ENCODE data around the gene ANOS1. TPM values are rescaled to one million over a fixed set of nuclear protein-coding genes. Genes with fewer than 3 reads are reported as not detected.
"Not testable (repeated sequence)": the region's sequence is repeated elsewhere in the genome, so short reads cannot be mapped to it uniquely, and the experiment has no call there.

The ANOS1 gene, protein sequence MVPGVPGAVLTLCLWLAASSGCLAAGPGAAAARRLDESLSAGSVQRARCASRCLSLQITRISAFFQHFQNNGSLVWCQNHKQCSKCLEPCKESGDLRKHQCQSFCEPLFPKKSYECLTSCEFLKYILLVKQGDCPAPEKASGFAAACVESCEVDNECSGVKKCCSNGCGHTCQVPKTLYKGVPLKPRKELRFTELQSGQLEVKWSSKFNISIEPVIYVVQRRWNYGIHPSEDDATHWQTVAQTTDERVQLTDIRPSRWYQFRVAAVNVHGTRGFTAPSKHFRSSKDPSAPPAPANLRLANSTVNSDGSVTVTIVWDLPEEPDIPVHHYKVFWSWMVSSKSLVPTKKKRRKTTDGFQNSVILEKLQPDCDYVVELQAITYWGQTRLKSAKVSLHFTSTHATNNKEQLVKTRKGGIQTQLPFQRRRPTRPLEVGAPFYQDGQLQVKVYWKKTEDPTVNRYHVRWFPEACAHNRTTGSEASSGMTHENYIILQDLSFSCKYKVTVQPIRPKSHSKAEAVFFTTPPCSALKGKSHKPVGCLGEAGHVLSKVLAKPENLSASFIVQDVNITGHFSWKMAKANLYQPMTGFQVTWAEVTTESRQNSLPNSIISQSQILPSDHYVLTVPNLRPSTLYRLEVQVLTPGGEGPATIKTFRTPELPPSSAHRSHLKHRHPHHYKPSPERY
- 42.1 TPM for polyA plus RNA-seq (2013, experiment 1 of 2)
- 46.0 TPM for polyA plus RNA-seq (2013, experiment 2 of 2)

- Histone ChIP-seq H3K9ac (ENCODE audit: low read length) (peak within 1 kb of the TSS; percentile 64), H3K56ac (ENCODE audit: low read length) (peak within 1 kb of the TSS; percentile 85), H3K36me3 (ENCODE audit: control insufficient read depth, insufficient read depth, low read length) (no peaks in the 10 kb centered on the region), H3K4me2 (ENCODE audit: low read length) (peak within 1 kb of the TSS; percentile 57), H2BK5ac (ENCODE audit: low read length) (no peak within 1 kb of the TSS), H2BK15ac (replicated peaks; ENCODE audit: low read depth) (peak within 1 kb of the TSS; percentile 13), H4K8ac (ENCODE audit: low read depth, low read length) (no peak within 1 kb of the TSS), H3K79me2 (ENCODE audit: control insufficient read depth, insufficient read depth, low read length) (peaks cover 14% of the 10 kb centered on the region), H3K4ac (ENCODE audit: low read depth, low read length) (peak within 1 kb of the TSS; percentile 21), H3K27me3 (ENCODE audit: insufficient read depth, low read length, poor library complexity) (no peaks in the 10 kb centered on the region), H2AK5ac (ENCODE audit: low read length) (no peak within 1 kb of the TSS), H3K4me1 (ENCODE audit: control insufficient read depth, low read depth, low read length) (no peaks in the 10 kb centered on the region), H3K4me3 (ENCODE audit: low read length) (peak within 1 kb of the TSS; percentile 57), H2BK120ac (ENCODE audit: low read depth, low read length) (no peak within 1 kb of the TSS), H3K18ac (ENCODE audit: low read length) (peak within 1 kb of the TSS; percentile 82), H4K5ac (ENCODE audit: low read length) (no peak within 1 kb of the TSS), H3K23ac (ENCODE audit: low read length) (no peak within 1 kb of the TSS), H3K27ac (ENCODE audit: low read depth, low read length) (no peak within 1 kb of the TSS), H3K79me1 (ENCODE audit: low read length) (no peaks in the 10 kb centered on the region)
- WGBS (ENCODE audit: extremely low coverage, insufficient coverage, low lambda C conversion rate), result no CpG with 5 or more reads among the region's 88 CpGs
- DNase-seq, result peak; percentile 77
Observed at GRCh38 chrX:8731559-8732395, at the start of gene ANOS1. Gene ANOS1 (minus strand): TSS chrX:8732137. CDS start chrX:8732036, 101 bp downstream.

GRCh38 chrX:8773117-8773516 lies 41.2 kb upstream of the ANOS1 start:
- H3K23ac ChIP-seq (ENCODE audit: low read length), result no peak overlapping the region
- no peak overlapping the region for H3K56ac ChIP-seq (ENCODE audit: low read length)
- no peaks in the 10 kb centered on the region for H3K36me3 ChIP-seq (ENCODE audit: control insufficient read depth, insufficient read depth, low read length)
- H3K4me2 ChIP-seq (ENCODE audit: low read length), result no peak overlapping the region
- no peak overlapping the region for H3K9ac ChIP-seq (ENCODE audit: low read length)
- H3K4me3 ChIP-seq (ENCODE audit: low read length), result no peak overlapping the region
- no peak overlapping the region for H3K27ac ChIP-seq (ENCODE audit: low read depth, low read length)
- H2BK5ac ChIP-seq (ENCODE audit: low read length), result no peak overlapping the region
- H4K8ac ChIP-seq (ENCODE audit: low read depth, low read length), result no peak overlapping the region
- no peaks in the 10 kb centered on the region for H3K27me3 ChIP-seq (ENCODE audit: insufficient read depth, low read length, poor library complexity)
- H3K4me1 ChIP-seq (ENCODE audit: control insufficient read depth, low read depth, low read length), result no peaks in the 10 kb centered on the region
- no peak overlapping the region for H2BK15ac ChIP-seq (replicated peaks; ENCODE audit: low read depth)
- no peaks in the 10 kb centered on the region for H3K79me2 ChIP-seq (ENCODE audit: control insufficient read depth, insufficient read depth, low read length)
- H4K5ac ChIP-seq (ENCODE audit: low read length), result no peak overlapping the region
- no peak for DNase-seq
- no peak overlapping the region for H2BK120ac ChIP-seq (ENCODE audit: low read depth, low read length)
- no peaks in the 10 kb centered on the region for H3K79me1 ChIP-seq (ENCODE audit: low read length)
- H3K4ac ChIP-seq (ENCODE audit: low read depth, low read length), result no peak overlapping the region
- no peak overlapping the region for H2AK5ac ChIP-seq (ENCODE audit: low read length)
- no CpG with 5 or more reads among the region's 5 CpGs for WGBS (ENCODE audit: extremely low coverage, insufficient coverage, low lambda C conversion rate)
- H3K18ac ChIP-seq (ENCODE audit: low read length), result no peak overlapping the region

GRCh38 chrX:8760021-8760420 lies 28.1 kb upstream of the ANOS1 start:
- Histone ChIP-seq H3K4ac (ENCODE audit: low read depth, low read length) (no peak overlapping the region), H2BK120ac (ENCODE audit: low read depth, low read length) (no peak overlapping the region), H3K4me1 (ENCODE audit: control insufficient read depth, low read depth, low read length) (no peaks in the 10 kb centered on the region), H3K79me1 (ENCODE audit: low read length) (no peaks in the 10 kb centered on the region), H3K79me2 (ENCODE audit: control insufficient read depth, insufficient read depth, low read length) (no peaks in the 10 kb centered on the region), H3K4me2 (ENCODE audit: low read length) (no peak overlapping the region), H3K56ac (ENCODE audit: low read length) (no peak overlapping the region), H2AK5ac (ENCODE audit: low read length) (no peak overlapping the region), H3K4me3 (ENCODE audit: low read length) (no peak overlapping the region), H2BK15ac (replicated peaks; ENCODE audit: low read depth) (no peak overlapping the region), H4K5ac (ENCODE audit: low read length) (no peak overlapping the region), H4K8ac (ENCODE audit: low read depth, low read length) (no peak overlapping the region), H3K23ac (ENCODE audit: low read length) (no peak overlapping the region), H3K27ac (ENCODE audit: low read depth, low read length) (no peak overlapping the region), H3K9ac (ENCODE audit: low read length) (no peak overlapping the region), H2BK5ac (ENCODE audit: low read length) (no peak overlapping the region), H3K36me3 (ENCODE audit: control insufficient read depth, insufficient read depth, low read length) (no peaks in the 10 kb centered on the region), H3K18ac (ENCODE audit: low read length) (no peak overlapping the region), H3K27me3 (ENCODE audit: insufficient read depth, low read length, poor library complexity) (no peaks in the 10 kb centered on the region)
- no CpG with 5 or more reads among the region's 2 CpGs for WGBS (ENCODE audit: extremely low coverage, insufficient coverage, low lambda C conversion rate)
- no peak for DNase-seq

- H3K4me2 ChIP-seq (ENCODE audit: low read length); H3K9ac ChIP-seq (ENCODE audit: low read length); H4K5ac ChIP-seq (ENCODE audit: low read length); H3K36me3 ChIP-seq (ENCODE audit: control insufficient read depth, insufficient read depth, low read length); H4K8ac ChIP-seq (ENCODE audit: low read depth, low read length); H2BK120ac ChIP-seq (ENCODE audit: low read depth, low read length); H3K4me1 ChIP-seq (ENCODE audit: control insufficient read depth, low read depth, low read length); DNase-seq; H3K23ac ChIP-seq (ENCODE audit: low read length); H2BK5ac ChIP-seq (ENCODE audit: low read length); H3K4ac ChIP-seq (ENCODE audit: low read depth, low read length); H3K79me2 ChIP-seq (ENCODE audit: control insufficient read depth, insufficient read depth, low read length); H3K27me3 ChIP-seq (ENCODE audit: insufficient read depth, low read length, poor library complexity); H3K27ac ChIP-seq (ENCODE audit: low read depth, low read length); H3K18ac ChIP-seq (ENCODE audit: low read length); H2BK15ac ChIP-seq (replicated peaks; ENCODE audit: low read depth); H3K79me1 ChIP-seq (ENCODE audit: low read length); H2AK5ac ChIP-seq (ENCODE audit: low read length); H3K56ac ChIP-seq (ENCODE audit: low read length); H3K4me3 ChIP-seq (ENCODE audit: low read length): not testable (repeated sequence)
- WGBS (ENCODE audit: extremely low coverage, insufficient coverage, low lambda C conversion rate), result no CpG with 5 or more reads among the region's 5 CpGs
Observed at GRCh38 chrX:8758706-8759105, 26.8 kb upstream of the ANOS1 start.

DNA sequence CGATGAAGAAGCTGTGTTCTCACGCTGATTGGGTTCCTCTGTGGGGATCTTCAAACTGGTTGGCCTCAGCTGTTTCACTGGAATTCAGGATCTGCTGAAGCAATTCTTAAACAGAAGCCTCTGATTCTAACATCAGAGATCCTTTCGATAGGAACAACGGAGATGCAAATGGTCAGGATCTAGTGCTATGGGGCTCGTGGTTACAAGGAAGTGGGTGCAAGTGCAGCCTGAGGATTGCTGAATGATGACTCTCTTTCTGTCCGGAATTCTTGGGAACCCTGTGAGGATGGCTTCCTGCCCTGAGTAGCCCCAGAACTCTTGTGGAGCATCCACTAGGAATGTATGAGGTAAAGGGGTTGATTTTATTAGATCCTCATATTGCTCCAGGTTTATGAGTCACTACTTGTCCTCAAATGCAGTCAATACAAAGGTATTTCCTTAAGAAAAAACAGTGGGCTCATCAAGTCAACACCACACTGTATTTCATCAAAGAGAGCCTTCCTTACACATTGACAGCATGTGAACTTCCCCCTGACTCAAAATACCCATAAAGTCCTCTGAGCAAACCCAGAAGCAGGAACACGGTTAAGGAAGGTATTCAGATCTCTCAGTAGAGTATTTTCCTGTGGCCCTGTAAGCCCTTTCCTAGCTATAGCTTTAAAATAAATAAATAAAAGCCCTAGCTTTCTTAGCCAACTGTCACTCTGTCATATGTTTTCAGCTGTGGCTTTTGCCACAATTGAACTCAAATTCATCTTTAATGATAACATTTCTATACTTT lies 25.9 kb upstream of the ANOS1 start:
- not testable (repeated sequence) for H3K4ac ChIP-seq (ENCODE audit: low read depth, low read length); H3K27ac ChIP-seq (ENCODE audit: low read depth, low read length); H3K9ac ChIP-seq (ENCODE audit: low read length); H4K8ac ChIP-seq (ENCODE audit: low read depth, low read length); H2BK120ac ChIP-seq (ENCODE audit: low read depth, low read length); H3K56ac ChIP-seq (ENCODE audit: low read length); H3K4me1 ChIP-seq (ENCODE audit: control insufficient read depth, low read depth, low read length); H3K4me2 ChIP-seq (ENCODE audit: low read length); H3K27me3 ChIP-seq (ENCODE audit: insufficient read depth, low read length, poor library complexity); DNase-seq; H2AK5ac ChIP-seq (ENCODE audit: low read length); H3K18ac ChIP-seq (ENCODE audit: low read length); H2BK5ac ChIP-seq (ENCODE audit: low read length); H2BK15ac ChIP-seq (replicated peaks; ENCODE audit: low read depth); H3K79me1 ChIP-seq (ENCODE audit: low read length); H3K36me3 ChIP-seq (ENCODE audit: control insufficient read depth, insufficient read depth, low read length); H3K4me3 ChIP-seq (ENCODE audit: low read length); H3K79me2 ChIP-seq (ENCODE audit: control insufficient read depth, insufficient read depth, low read length); H4K5ac ChIP-seq (ENCODE audit: low read length); H3K23ac ChIP-seq (ENCODE audit: low read length)
- WGBS (ENCODE audit: extremely low coverage, insufficient coverage, low lambda C conversion rate), result no CpG with 5 or more reads among the region's 7 CpGs
